ENCODE measurements around the gene MPV17.
"Not testable (repeated sequence)": the region's sequence is repeated elsewhere in the genome, so short reads cannot be mapped to it uniquely, and the experiment has no call there.

Gene MPV17, protein sequence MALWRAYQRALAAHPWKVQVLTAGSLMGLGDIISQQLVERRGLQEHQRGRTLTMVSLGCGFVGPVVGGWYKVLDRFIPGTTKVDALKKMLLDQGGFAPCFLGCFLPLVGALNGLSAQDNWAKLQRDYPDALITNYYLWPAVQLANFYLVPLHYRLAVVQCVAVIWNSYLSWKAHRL

DNA sequence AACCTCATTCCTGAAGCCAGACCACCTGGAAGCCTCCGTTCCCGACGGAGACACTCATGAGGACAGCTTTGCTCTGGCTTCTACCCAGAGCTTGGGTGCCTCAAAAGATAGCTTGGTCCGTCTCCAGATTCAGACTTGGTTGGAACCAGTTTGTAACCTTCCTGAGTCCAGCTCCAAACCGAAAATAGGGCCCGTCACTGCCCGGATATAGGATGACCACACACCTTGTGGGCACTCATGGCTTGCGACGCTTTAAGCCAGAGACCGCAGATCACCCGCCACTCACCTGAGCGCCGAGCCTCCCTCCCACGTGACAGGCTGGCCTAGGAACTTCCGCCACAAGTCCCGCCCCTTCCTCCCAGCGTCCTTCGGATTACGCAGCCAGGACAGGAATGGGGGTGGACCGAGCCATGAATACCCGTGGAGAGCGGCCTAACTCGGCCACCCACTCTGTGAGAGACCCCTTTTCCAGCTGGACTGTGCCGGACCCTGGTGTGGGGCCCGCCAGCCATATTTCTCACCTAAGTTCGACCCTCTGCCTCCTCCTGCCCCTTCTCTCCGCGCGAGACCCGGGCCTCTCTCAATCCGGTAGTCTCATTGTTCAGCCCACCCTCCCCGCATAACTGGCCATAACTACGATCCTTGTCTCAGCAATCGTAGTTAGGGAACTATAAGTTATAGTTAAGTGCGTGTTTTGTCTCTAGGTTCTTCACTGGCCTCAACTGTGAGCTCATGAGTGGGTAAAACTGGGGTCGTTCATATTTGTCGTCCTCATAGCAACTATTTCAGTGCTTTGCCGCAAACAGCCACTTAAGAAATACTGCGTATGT is at the start of gene MPV17:
MPV17 (minus strand) TSS at position 332 of the 830 bp plus-strand sequence. CDS start 580 bp downstream, outside the sequence.
- peak; percentile 91 for DNase-seq

DNA sequence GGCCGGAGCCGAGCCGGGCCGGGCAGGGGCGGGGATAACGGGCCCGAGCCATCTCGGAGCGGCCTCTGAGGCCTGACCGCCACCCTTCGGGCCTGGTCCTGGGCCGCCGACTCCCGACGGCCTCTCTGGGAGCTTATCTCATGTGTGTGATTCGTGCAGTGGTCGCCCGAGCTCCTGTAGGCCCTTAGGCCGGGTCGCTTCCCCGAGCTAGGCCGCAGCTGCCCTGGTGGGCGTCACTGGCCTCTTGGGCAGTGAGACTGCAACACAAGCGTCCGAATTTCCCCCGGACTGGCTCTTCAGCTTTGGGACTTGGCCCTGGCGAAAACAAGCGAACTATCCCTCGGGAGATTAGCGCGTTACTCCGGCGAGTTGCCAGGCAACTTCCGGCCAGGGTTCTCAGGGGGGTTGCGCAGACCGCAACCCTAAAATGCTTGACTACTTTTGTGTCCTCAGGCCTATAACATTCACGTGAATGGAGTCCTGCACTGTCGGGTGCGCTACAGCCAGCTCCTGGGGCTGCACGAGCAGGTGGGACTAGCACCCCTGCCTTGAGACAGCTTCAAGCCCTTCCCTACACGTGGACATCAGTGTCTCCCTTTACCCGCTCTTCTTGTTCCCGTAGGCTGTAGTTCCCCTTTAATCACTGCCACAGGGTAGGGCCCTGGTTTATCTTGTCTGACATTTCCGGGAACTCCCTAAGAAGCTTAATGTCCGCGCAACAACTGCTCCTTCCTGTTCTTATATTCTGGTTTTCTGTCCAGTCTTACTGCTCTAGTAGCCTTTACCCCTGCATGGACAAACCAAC is 48.1 kb upstream of the MPV17 start:
- DNase-seq = peak; percentile 29

DNA sequence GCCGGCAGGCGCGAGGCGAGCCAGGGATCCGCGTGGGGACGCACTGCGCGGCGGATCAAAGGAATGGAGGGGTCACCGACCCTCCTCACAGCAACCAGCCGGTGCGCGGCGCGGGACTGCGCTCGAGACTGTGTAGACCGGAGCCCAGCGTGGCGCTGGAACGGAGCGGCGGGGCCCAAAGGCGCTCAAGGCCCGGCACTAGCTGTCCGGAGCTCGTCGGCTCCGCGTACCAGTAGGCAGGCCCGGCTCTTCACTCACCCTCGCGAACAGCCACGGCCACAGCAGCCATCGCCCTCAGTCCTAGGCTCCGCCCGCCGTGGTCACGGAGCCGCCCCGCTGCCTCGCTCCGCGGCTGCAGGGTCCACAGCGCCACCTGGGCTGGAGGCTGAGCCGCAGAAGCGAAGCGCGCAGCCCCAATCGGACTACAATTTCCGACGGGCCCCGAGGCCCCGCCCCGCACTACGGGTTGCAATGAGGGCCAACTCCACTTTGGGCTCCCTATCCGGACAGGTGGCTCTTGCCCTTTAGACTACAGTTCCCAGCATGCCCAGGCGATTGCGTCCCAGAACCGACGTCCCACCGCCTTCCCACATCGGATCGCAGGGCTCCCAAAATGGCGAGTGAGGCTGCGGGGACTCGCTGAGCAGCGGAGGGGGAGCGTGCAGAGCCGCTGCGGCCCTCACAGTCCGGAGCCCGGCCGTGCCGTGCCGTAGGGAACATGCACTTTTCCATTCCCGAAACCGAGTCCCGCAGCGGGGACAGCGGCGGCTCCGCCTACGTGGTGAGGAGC is 47.3 kb upstream of the MPV17 start, which contains the start of the genes EIF2B4 and SNX17:
EIF2B4 (minus strand) TSS at position 313 of the 790 bp plus-strand sequence; CDS start at position 289, 24 bp downstream.
SNX17 (plus strand) TSS at position 591 of the 790 bp plus-strand sequence; CDS start at position 719, 128 bp downstream.
- DNase-seq = peak; percentile 99

DNA sequence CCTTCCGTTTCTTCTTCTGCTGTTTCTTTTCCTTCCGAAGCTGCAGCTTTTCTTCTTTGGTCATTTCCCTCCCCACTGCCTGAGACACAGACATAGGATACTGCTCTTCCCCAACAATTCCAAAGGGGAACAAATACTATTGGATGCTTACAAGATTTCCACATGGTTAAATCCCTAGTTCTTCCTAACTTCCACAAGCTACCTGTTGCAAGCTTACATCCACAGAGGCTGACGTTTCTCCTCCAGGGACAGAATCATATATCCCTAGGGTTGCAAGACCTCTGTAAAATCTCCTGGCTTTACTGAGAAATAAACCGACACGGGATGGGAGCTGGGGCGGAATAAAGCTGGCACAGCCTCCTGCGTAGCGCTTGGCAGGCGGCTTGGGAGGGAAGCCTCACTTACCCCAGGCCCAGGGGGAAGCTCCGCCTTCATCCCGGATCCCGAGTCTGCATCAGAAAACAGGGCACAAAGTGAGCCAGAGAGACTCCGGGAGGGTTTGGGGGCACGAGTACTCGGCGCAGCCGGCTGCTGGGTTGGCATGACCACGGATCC is 46.7 kb upstream of the MPV17 start:
- no peak for DNase-seq

DNA sequence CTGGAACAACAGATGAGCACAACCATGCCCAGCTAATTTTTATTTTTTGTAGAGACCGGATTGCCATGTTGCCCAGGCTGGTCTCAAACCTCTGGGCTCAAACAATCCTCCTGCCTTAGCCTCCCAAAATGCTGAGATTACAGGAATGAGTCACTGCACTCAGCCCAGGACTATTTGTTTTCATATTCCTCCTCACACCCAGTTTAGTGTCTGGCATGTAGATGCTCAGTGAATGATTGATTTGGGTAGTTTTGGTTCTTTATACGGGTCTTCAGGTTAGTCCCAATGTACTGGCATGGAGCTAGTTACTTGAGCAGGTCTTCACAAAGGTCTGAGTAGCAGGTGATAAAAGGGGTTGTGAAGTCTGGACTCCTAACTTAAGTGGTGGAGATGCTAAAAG is 41.0 kb upstream of the MPV17 start:
- DNase-seq = no peak

DNA sequence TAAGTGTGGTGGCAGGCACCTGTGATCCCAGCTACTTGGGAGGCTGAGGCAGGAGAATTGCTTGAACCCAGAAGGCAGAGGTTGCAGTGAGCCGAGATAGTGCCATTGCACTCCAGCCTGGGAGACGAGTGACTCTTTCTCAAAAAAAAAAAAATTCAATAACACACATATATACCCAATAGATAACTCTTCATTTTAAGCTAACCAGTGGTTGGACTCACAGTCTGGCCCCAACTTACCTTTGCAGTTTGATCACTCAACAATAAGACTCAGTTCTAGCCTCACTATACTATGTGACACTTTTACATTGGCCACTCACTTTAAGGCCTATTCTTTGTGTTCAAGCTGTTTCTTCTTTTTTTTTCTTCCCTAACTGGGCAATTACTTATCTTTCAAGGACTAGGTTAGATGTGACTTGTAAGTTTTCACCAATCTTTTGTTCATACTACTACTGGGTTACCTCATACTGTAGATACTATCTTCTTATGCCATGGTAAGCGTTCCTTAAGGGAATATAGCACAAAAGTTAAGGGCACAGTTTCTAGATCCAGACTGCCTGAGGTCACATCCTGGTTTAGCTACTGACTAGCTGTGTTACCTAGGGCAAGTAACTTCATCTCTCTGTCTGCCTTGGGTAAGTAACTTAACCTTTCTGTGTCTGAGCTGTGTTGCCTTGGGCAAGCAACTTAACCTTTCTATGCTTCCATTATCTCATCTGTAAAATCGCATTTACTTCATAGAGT is 40.0 kb upstream of the MPV17 start:
- DNase-seq = no peak

DNA sequence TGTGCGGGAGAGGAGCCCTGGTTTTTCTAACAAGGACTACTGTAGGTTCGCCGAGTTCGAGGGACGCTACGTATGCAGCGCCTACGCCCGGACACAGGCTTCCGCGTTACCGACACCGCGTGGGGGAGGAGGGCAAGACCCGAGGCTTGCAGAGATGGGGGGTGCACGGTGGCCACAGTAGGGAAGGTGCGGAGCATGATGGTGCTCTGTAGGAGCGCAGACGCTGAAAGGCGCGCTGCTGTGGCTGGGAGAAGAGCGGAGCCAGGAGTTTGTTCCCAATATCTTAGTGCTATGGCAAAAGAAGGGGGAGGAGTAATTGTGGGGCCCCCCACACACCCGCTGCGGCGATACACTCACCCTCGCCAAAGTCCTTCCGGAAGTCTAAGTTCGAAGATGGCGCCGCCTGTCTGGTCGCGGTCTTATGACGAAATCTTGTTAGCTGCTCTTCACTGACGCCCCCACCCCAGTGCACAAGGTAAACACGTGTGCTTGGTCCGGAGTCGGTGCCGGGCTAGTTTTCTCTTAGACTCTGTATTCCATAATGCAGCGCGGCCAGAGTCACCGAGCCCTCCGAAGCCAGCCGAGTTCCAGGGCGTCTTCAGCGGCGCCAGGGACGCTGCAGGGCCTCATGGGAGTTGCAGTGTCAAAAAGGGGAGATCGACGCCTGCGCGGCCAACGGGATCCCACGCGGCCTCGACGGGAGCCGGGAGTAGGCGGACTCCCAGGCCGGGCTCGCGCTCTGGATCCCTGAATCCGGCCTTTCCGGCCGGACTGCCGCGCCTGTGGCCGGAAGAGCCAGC is 33.7 kb upstream of the MPV17 start, which contains the start of gene GTF3C2:
GTF3C2 (minus strand) TSS at position 383 of the 800 bp plus-strand sequence. CDS start 13,210 bp downstream, outside the sequence.
- DNase-seq = peak; percentile 94

DNA sequence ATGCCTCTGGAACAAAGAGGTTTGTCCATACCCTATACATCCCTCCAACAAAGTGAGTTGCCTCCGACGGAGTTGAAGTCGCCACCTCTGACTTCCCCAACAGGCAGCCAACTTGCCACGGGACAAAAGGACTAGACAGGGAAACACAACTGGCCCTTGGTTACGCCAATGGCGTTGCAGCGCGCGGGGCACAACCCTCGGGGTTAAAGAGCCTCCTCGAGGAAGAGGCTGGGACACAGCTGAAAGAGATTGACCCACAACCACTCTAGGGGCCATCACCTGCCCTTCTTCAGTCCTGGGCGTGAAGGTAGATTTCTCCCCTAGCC is 33.1 kb upstream of the MPV17 start:
- DNase-seq = no peak

DNA sequence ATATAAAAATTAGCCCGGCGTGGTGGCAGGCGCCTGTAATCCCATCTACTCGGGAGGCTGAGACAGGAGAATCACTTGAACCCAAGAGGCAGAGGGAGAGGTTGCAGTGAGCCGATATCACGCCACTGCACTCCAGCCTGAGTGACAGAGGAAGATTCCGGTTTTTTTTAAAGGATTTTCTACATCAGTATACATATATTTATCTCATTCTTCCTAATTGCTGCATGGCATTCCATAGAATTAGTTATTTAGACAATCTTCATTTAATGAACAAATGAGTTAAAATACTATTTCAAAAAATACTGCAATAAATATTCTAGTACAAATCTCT is 31.7 kb upstream of the MPV17 start:
- DNase-seq = no peak

DNA sequence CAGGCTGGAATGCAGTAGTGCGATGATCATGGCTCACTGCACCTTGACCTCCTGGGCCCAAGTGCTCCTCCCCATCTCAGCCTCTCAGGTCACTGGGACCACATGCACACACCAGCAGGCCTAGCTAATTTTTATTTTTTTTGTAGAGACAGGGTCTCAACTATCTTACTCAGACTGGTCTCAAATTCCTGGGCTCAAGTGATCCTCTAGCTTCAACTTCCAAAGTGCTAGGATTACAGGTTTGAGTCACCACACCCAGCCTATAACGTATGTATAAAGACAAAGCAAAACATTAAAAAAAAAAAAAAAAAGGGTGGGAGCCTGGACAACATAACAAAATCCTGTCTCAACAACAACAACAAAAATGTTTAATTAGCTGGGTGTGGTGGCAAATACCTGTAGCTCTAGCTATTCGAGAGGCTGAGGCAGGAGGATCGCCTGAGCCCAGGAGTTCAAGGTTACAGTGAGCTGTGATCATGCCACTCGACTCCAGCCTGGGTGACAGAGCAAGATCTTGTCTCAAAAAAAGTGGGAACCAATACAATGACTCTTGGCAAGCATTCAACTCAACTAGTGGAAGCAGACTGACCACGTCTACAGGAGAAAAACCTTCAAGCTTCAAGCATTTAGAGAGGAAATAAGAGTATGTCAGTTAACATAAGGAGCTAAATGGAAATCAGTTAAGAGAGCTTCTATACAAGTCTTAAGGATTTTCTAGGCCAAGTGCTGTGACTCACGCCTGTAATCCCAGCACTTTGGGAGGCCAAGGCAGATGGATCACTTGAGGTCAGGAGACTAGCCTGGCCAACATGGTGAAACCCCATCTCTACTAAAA is 31.1 kb upstream of the MPV17 start:
- no peak for DNase-seq

DNA sequence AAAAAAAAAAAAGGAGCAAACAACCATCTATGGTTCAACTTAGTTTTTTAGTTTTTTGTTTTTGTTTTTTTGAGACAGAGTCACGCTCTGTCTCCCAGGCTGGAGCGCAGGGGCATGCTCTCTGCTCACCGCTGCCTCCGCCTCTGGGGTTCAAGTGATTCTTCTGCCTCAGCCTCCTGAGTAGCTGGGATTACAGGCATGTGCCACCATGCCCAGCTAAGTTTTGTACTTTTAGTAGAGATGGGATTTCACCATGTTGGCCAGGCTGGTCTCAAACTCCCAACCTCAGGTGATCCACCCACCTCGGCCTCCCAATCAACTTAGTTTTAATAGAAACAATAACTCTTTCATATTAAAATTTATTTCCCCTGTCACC is 30.5 kb upstream of the MPV17 start:
- DNase-seq = not testable (repeated sequence)

DNA sequence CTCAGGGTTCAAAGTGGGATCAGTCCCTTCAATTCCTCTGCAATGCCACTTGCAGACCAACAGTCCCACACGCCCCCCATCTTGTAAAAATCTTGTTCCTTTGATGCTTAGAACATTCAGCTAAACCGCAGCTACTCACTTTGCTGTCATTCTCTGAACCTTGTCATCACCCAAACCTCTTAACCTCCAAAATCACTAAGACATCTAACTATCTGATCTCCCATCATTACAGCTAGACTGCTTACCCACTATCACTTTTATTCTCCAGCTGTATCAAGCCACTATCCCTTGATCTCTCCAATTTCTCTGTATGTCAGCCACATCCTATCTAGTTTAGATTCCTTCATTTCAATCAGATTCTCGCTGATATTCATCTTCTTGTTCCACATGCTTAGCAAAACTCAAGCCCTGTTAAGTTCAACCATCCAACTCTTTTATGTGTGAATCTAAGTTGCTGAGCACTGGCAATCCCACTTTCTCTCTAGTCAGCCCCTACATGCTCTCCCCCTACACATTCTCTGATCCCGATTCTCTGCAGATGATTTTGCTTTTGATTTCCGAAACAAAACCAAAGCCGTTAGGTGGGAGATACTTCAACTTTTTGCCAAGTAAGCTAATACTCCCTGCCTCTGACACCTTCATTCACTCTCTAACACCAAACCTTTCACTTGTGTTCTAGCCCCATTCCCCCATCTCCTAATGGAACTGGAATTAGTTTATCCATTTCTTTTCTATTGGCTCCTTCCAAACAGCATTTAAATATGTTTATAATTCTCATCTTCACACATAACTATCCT is 29.1 kb upstream of the MPV17 start:
- no peak for DNase-seq

DNA sequence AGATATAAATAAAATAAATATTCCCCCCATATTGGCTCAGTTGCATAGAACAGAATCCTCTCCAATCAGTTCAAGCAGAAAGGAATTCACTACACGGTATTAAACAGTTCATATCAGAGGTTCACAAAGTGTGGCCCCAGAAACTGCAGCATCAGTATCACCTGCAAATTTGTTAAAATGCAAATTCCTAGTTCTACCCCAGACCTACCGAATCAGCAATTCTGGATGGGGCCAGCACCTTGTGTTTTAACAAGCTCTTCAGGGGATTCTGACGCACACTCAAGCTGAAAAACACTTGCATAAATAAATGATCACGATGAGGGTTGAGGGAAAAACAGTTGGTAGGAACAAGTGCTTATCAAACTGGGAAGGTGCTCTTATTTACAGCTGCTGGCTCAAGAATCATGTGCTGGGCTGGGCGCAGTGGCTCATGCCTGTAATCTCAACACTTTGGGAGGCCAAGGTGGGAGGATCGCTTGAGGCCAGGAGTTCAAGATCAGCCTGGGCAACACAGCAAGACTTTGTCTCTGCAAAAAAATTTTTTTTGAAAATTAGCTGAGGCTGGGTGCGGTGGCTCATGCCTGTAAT is 27.3 kb upstream of the MPV17 start:
- no peak for DNase-seq

DNA sequence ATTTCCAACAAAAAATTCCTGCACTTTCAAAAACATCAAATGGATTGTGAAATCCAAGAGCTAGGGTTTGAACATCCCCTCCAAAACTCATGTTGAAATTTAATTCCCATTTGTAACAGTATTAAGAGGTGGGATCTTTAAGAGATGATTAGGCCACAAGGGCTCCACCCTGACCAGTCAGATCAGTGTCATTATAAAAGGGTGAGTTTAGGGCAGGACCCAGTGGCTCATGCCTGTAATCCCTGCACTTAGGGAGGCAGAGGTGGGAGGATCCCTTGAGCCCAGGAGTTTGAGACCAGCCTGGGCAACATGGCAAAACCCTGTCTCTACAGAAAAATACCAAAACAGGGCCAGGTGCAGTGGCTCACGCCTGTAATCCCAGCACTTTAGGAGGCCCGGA is 24.7 kb upstream of the MPV17 start:
- no peak for DNase-seq

DNA sequence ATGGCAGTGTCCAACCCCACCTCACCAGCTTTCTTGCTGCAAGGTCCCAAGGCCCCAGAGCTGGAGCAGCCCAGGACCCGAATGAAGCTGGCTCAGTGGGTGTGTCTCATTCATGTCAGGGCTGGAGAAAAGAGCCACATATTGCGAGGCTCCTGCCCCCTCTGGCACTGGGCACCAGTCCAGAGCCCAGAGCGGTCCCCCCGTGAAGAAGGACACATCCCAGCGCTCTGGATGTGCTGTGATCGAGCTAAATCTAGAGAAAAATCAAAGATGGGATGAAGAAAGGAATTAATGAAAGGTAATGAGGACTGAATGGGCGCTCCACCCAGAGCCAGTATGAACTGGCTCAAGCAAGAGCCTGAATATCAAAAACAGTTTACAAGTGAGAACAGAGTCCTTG is 13.3 kb upstream of the MPV17 start:
- DNase-seq = no peak

DNA sequence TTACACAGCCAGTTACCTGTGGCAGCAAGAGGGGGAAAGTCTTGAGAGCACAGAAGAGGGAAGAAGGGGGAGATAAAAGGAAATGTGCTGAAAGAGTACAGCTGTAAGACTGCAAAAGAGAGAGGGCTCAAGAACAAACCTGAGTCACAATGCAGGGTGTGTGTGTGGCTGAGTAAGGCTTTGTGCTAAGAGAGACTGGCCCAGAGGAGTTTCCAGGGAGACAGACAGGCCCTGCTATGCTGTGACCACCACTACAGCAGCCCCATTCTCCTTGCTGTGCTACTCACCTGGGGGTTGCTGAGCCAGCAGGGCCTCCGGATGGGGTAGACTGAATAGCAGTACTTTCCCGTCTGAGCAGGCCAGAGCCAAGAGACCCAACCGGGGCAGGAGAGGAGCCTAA is 12.4 kb upstream of the MPV17 start:
- DNase-seq = no peak

DNA sequence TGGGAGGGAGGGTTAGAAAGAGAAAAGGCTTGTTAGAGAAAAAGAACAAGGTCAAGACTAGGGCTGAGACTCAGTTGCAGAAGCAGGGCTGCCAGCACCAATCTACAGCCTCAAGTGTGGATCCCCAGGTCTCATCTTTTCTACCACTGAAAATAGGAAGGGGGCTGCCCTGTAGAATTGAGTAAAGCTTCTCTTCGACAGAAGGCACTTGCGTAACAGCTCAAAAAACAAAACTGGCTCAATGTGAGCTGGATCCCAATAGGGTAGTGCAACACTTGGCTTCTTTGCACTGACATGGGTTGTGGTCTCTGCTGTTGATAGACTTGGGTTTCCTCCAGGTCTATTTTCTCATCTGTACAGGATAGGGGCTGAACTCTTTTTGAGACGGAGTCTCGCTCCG is 1.8 kb upstream of the MPV17 start:
- DNase-seq = no peak

DNA sequence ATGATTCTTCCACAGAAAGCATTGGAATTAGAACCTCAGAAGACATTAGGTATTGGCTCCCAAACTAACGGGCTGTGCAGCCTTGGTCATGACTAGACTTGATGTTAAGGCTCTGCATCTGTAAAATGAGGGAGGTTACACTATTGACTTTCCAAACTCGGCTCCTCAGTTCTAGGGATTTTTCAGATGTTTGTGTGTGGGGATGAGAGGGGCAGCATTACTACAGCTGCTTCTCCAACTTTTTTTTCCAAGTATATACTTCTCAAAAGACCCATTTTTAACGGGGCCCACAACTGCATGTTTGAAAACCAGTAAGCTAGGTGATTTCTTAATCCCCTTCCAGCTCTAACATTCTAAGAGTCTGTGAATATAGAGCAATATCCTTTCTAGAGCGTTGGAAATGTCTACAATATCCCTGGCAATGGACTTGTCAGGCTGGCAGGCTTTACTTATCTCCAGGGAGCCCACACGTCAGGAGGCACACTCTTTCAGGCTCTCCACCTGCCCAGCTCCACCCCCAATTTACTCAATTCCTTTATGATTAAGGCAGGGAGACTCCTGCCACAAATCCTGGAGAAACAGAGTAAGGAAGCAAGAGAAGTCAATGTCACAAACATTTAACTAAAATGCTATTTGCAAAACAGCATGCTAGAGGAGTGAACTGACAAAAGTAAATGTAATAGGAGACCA is 844 bp upstream of the MPV17 start:
- DNase-seq = no peak

Measured in stimulated activated CD4-positive, alpha-beta T cell treated with anti-CD3 and anti-CD28 coated beads, Interleukin-4, amount 100 ng/mL, for 24 hours (primary cell).